Measurements from ENCODE around the gene WDR93. TPM values are rescaled to one million over a fixed set of nuclear protein-coding genes. Genes with fewer than 3 reads are reported as not detected.

WDR93 gene
- total and polyA plus RNA-seq, 10 donors = 0.09 to 0.11 TPM; not detected in 8

GRCh38 chr15:89783111-89783860, 92.7 kb downstream of the WDR93 start:
- Histone ChIP-seq H3K4me3 (no peak overlapping the region), H3K9me3 (peaks cover 0 to 11% (median 7%) of the 10 kb centered on the region in 8 donors), H3K27me3 (replicated peaks in 1 of 7) (peaks cover 0 to 12% (median 0%) of the 10 kb centered on the region in 7 donors), H3K27ac (no peak overlapping the region), H3K4me1 (peaks cover 0 to 36% (median 18%) of the 10 kb centered on the region in 6 donors), H3K36me3 (peaks cover 0 to 30% (median 0%) of the 10 kb centered on the region in 6 donors)
- 72 to 89% (median 78%) methylated on average over 7 to 14 of the region's 14 CpGs for WGBS, 5 donors
- intact Hi-C loops (cut with DNase I; ENCODE audit: low total_unique reads) = no loop called here
- peak; percentile 73 for DNase-seq
- TF ChIP-seq POLR2A (IDR thresholded peaks at IDR 0.05) (no peak), POLR2AphosphoS5 (IDR thresholded peaks at IDR 0.05) (peak in 1 of 3 donors; percentile 42), CTCF (IDR thresholded peaks at IDR 0.05 in 8 of 11, conservative IDR thresholded peaks at IDR 0.05 in 3 of 11) (no peak)

- Histone ChIP-seq H3K4me1 (peaks cover 0 to 36% (median 18%) of the 10 kb centered on the region in 6 donors), H3K36me3 (peaks cover 0 to 38% (median 0%) of the 10 kb centered on the region in 6 donors), H3K9me3 (peaks cover 0 to 17% (median 10%) of the 10 kb centered on the region in 8 donors), H3K27me3 (replicated peaks in 1 of 7) (peaks cover 0 to 12% (median 0%) of the 10 kb centered on the region in 7 donors), H3K4me3 (no peak overlapping the region), H3K27ac (no peak overlapping the region)
- DNase-seq = peak; percentile 58
- intact Hi-C loops (cut with DNase I; ENCODE audit: low total_unique reads) = no loop called here
- TF ChIP-seq POLR2AphosphoS5 (IDR thresholded peaks at IDR 0.05) (no peak), CTCF (IDR thresholded peaks at IDR 0.05 in 8 of 11, conservative IDR thresholded peaks at IDR 0.05 in 3 of 11) (no peak), POLR2A (IDR thresholded peaks at IDR 0.05) (no peak)
- 82 to 92% (median 90%) methylated on average over 13 to 15 of the region's 15 CpGs for WGBS, 5 donors
These were observed 93.5 kb downstream of the WDR93 start for GRCh38 chr15:89783861-89784685.

- intact Hi-C loops (cut with DNase I; ENCODE audit: low total_unique reads) = no loop called here
- no peak for TF ChIP-seq CTCF (IDR thresholded peaks at IDR 0.05 in 8 of 11, conservative IDR thresholded peaks at IDR 0.05 in 3 of 11)
- TF ChIP-seq POLR2A (IDR thresholded peaks at IDR 0.05) = no peak
- TF ChIP-seq POLR2AphosphoS5 (IDR thresholded peaks at IDR 0.05) = no peak
- Histone ChIP-seq H3K4me3 (no peak overlapping the region), H3K36me3 (peaks cover 0 to 43% (median 0%) of the 10 kb centered on the region in 6 donors), H3K27me3 (replicated peaks in 1 of 7) (peaks cover 0 to 12% (median 0%) of the 10 kb centered on the region in 7 donors), H3K9me3 (peaks cover 0 to 17% (median 10%) of the 10 kb centered on the region in 8 donors), H3K27ac (no peak overlapping the region), H3K4me1 (peaks cover 0 to 36% (median 18%) of the 10 kb centered on the region in 6 donors)
- peak; percentile 30 for DNase-seq
- WGBS, 5 donors = 80 to 96% (median 91%) methylated on average over 3 to 7 of the region's 7 CpGs
These were observed 94.0 kb downstream of the WDR93 start for GRCh38 chr15:89784686-89784960.

Data from spleen (tissue), 11 donors.